RWPE2 (cell line): ENCODE measurements around the gene SERTAD3.

Experiments
- ATAC-seq: fragments of 200-7000 bp; cut with Tn5 transposase; 3 replicates; pipeline ENCODE4 v1.9.1; 2021; ENCODE audit warnings: low read depth
- DNase-seq: peaks from one replicate; pipeline ENCODE4 v3.0.0-alpha.2; 2020; ENCODE audit warnings: low spot score
- H3K27ac ChIP-seq: fragments of 450-650 bp; 2 replicates; pipeline ENCODE4 v1.5.1; 2017; ENCODE audit warnings: mild to moderate bottlenecking; ENCODE audit not compliant: poor library complexity, severe bottlenecking
- H3K27me3 ChIP-seq: fragments of 250-450 bp; sonication (Bioruptor Pico); 2 replicates; pipeline ENCODE4 v1.5.1; 2021; ENCODE audit warnings: mild to moderate bottlenecking, moderate library complexity; ENCODE audit not compliant: insufficient read depth, poor library complexity, severe bottlenecking
- H3K36me3 ChIP-seq: fragments of 250-450 bp; sonication (Bioruptor Pico); 2 replicates; pipeline ENCODE4 v1.5.1; 2020; ENCODE audit warnings: low read depth, mild to moderate bottlenecking, moderate library complexity
- H3K4me1 ChIP-seq: fragments of 250-450 bp; sonication (Bioruptor Pico); 2 replicates; pipeline ENCODE4 v1.5.1; 2021; ENCODE audit warnings: mild to moderate bottlenecking, moderate library complexity; ENCODE audit not compliant: insufficient read depth, poor library complexity, severe bottlenecking
- H3K4me3 ChIP-seq: fragments of 250-450 bp; sonication (Bioruptor Pico); 2 replicates; pipeline ENCODE4 v1.5.1; 2021; ENCODE audit warnings: mild to moderate bottlenecking, moderate library complexity; ENCODE audit not compliant: severe bottlenecking
- H3K9me3 ChIP-seq: fragments of 250-450 bp; sonication (Bioruptor Pico); 2 replicates; pipeline ENCODE4 v1.5.1; 2021; ENCODE audit warnings: mild to moderate bottlenecking, moderate library complexity; ENCODE audit not compliant: severe bottlenecking
- CTCF ChIP-seq: fragments of 450-650 bp; IDR thresholded peaks from one replicate; pipeline ENCODE4 v1.5.1; 2017; ENCODE audit warnings: mild to moderate bottlenecking, moderate library complexity; ENCODE audit not compliant: poor library complexity, severe bottlenecking

Gene SERTAD3

GRCh38 chr19:40419066-40419612 lies 25.0 kb downstream of the SERTAD3 start:
- DNase-seq (no peak), ATAC-seq (no peak)
- Histone ChIP-seq H3K36me3 (peaks cover 10% of the 10 kb centered on the region), H3K4me1 (peaks cover 5% of the 10 kb centered on the region), H3K27me3 (no peaks in the 10 kb centered on the region), H3K9me3 (no peaks in the 10 kb centered on the region), H3K27ac (no peak overlapping the region), H3K4me3 (no peak overlapping the region)
- TF ChIP-seq CTCF = no peak

GRCh38 chr19:40418040-40418439 lies 26.1 kb downstream of the SERTAD3 start:
- H3K4me1 ChIP-seq = peaks cover 4% of the 10 kb centered on the region
- ATAC-seq (no peak), DNase-seq (no peak)
- no peaks in the 10 kb centered on the region for H3K9me3 ChIP-seq
- H3K36me3 ChIP-seq = peaks cover 10% of the 10 kb centered on the region
- H3K27ac ChIP-seq = no peak overlapping the region
- TF ChIP-seq CTCF = no peak
- no peaks in the 10 kb centered on the region for H3K27me3 ChIP-seq
- H3K4me3 ChIP-seq = no peak overlapping the region

GRCh38 chr19:40417643-40417981 lies 26.5 kb downstream of the SERTAD3 start:
- no peak for TF ChIP-seq CTCF
- no peaks in the 10 kb centered on the region for H3K9me3 ChIP-seq
- peaks cover 5% of the 10 kb centered on the region for H3K36me3 ChIP-seq
- no peak for DNase-seq
- H3K27me3 ChIP-seq = no peaks in the 10 kb centered on the region
- no peak overlapping the region for H3K27ac ChIP-seq
- peaks cover 4% of the 10 kb centered on the region for H3K4me1 ChIP-seq
- ATAC-seq = no peak
- no peak overlapping the region for H3K4me3 ChIP-seq

- no peak overlapping the region for H3K27ac ChIP-seq
- TF ChIP-seq CTCF = no peak
- peaks cover 4% of the 10 kb centered on the region for H3K4me1 ChIP-seq
- no peaks in the 10 kb centered on the region; the same call in 1 of the 2 replicates for H3K36me3 ChIP-seq
- no peak for DNase-seq
- no peak overlapping the region for H3K4me3 ChIP-seq
- no peaks in the 10 kb centered on the region for H3K9me3 ChIP-seq
- no peaks in the 10 kb centered on the region for H3K27me3 ChIP-seq
- no peak for ATAC-seq
Observed at GRCh38 chr19:40416918-40417642, 27.1 kb downstream of the SERTAD3 start.

- TF ChIP-seq CTCF = no peak
- DNase-seq (no peak), ATAC-seq (no peak)
- no peaks in the 10 kb centered on the region for H3K27me3 ChIP-seq
- H3K36me3 ChIP-seq = no peaks in the 10 kb centered on the region
- H3K4me1 ChIP-seq = peaks cover 16% of the 10 kb centered on the region
- H3K9me3 ChIP-seq = no peaks in the 10 kb centered on the region
- no peak overlapping the region for H3K4me3 ChIP-seq
- no peak overlapping the region for H3K27ac ChIP-seq
Observed at GRCh38 chr19:40415768-40416167, 28.4 kb downstream of the SERTAD3 start.
